ENCODE data around the gene SHANK1. TPM values are rescaled to one million over a fixed set of nuclear protein-coding genes. Genes with fewer than 3 reads are reported as not detected.

The SHANK1 gene
- total RNA-seq, 1 experiment from 2014 or later: not detected

GRCh38 chr19:50676625-50677197 lies 42.9 kb downstream of the SHANK1 start:
- no peak overlapping the region for H3K4me3 ChIP-seq
- no peaks in the 10 kb centered on the region for H3K4me1 ChIP-seq (replicated peaks)
- no peak overlapping the region for H3K27ac ChIP-seq
- no peaks in the 10 kb centered on the region for H3K36me3 ChIP-seq
- H3K9me3 ChIP-seq (replicated peaks): 0 out of 2 replicates have a peak, but pooled peaks cover 3% of the 10 kb centered on the region
- no peak for DNase-seq (ENCODE audit: low read depth in 1 of 2, low spot score in 2 of 2)
- peaks cover 8% of the 10 kb centered on the region for H3K27me3 ChIP-seq (replicated peaks)

GRCh38 chr19:50673118-50673517 lies 46.5 kb downstream of the SHANK1 start:
- Histone ChIP-seq H3K36me3 (no peaks in the 10 kb centered on the region), H3K27me3 (replicated peaks) (peaks cover 25% of the 10 kb centered on the region), H3K9me3 (replicated peaks) (no peaks in the 10 kb centered on the region; the same call in 1 of the 2 replicates), H3K4me1 (replicated peaks) (no peaks in the 10 kb centered on the region), H3K4me3 (no peak overlapping the region), H3K27ac (no peak overlapping the region)
- no peak for DNase-seq (ENCODE audit: low read depth in 1 of 2, low spot score in 2 of 2)

GRCh38 chr19:50670102-50670380 lies 49.6 kb downstream of the SHANK1 start:
- Histone ChIP-seq H3K27me3 (replicated peaks) (peaks cover 43% of the 10 kb centered on the region), H3K4me1 (replicated peaks) (no peaks in the 10 kb centered on the region), H3K36me3 (no peaks in the 10 kb centered on the region), H3K27ac (no peak overlapping the region), H3K9me3 (replicated peaks) (no peaks in the 10 kb centered on the region; the same call in 1 of the 2 replicates), H3K4me3 (no peak overlapping the region)
- DNase-seq (ENCODE audit: low read depth in 1 of 2, low spot score in 2 of 2): no peak

- Histone ChIP-seq H3K27me3 (replicated peaks) (peaks cover 46% of the 10 kb centered on the region), H3K27ac (no peak overlapping the region), H3K9me3 (replicated peaks) (no peaks in the 10 kb centered on the region; the same call in 1 of the 2 replicates), H3K4me3 (no peak overlapping the region), H3K4me1 (replicated peaks) (no peaks in the 10 kb centered on the region), H3K36me3 (no peaks in the 10 kb centered on the region)
- no peak for DNase-seq (ENCODE audit: low read depth in 1 of 2, low spot score in 2 of 2)
Measured at GRCh38 chr19:50669302-50670101, 50.1 kb downstream of the SHANK1 start.

- Histone ChIP-seq H3K9me3 (replicated peaks) (no peaks in the 10 kb centered on the region; the same call in 1 of the 2 replicates), H3K4me1 (replicated peaks) (no peaks in the 10 kb centered on the region), H3K36me3 (no peaks in the 10 kb centered on the region), H3K27ac (no peak overlapping the region), H3K4me3 (no peak overlapping the region), H3K27me3 (replicated peaks) (peaks cover 46% of the 10 kb centered on the region)
- no peak for DNase-seq (ENCODE audit: low read depth in 1 of 2, low spot score in 2 of 2)
Measured at GRCh38 chr19:50668879-50669278, 50.7 kb downstream of the SHANK1 start.

GRCh38 chr19:50668416-50668815 lies 51.2 kb downstream of the SHANK1 start:
- no peak for DNase-seq (ENCODE audit: low read depth in 1 of 2, low spot score in 2 of 2)
- H3K9me3 ChIP-seq (replicated peaks): no peaks in the 10 kb centered on the region; the same call in 1 of the 2 replicates

GRCh38 chr19:50667759-50668231 lies 51.8 kb downstream of the SHANK1 start:
- Histone ChIP-seq H3K27me3 (replicated peaks) (peaks cover 48% of the 10 kb centered on the region), H3K4me1 (replicated peaks) (no peaks in the 10 kb centered on the region), H3K36me3 (no peaks in the 10 kb centered on the region), H3K4me3 (no peak overlapping the region), H3K27ac (no peak overlapping the region), H3K9me3 (replicated peaks) (no peaks in the 10 kb centered on the region; the same call in 1 of the 2 replicates)
- no peak for DNase-seq (ENCODE audit: low read depth in 1 of 2, low spot score in 2 of 2)

More at GRCh38 chr19:50668416-50668815, 51.2 kb downstream of the SHANK1 start:
- H3K4me3 ChIP-seq: no peak overlapping the region
- H3K36me3 ChIP-seq: no peaks in the 10 kb centered on the region
- no peak overlapping the region for H3K27ac ChIP-seq
- no peaks in the 10 kb centered on the region for H3K4me1 ChIP-seq (replicated peaks)
- peaks cover 46% of the 10 kb centered on the region for H3K27me3 ChIP-seq (replicated peaks)

GRCh38 chr19:50667177-50667758 lies 52.3 kb downstream of the SHANK1 start:
- Histone ChIP-seq H3K27ac (no peak overlapping the region), H3K36me3 (no peaks in the 10 kb centered on the region), H3K9me3 (replicated peaks) (no peaks in the 10 kb centered on the region; the same call in 1 of the 2 replicates), H3K27me3 (replicated peaks) (peaks cover 48% of the 10 kb centered on the region), H3K4me3 (no peak overlapping the region), H3K4me1 (replicated peaks) (no peaks in the 10 kb centered on the region)
- DNase-seq (ENCODE audit: low read depth in 1 of 2, low spot score in 2 of 2): no peak

GRCh38 chr19:50666346-50667176 lies 53.0 kb downstream of the SHANK1 start:
- H3K4me3 ChIP-seq: no peak overlapping the region
- no peaks in the 10 kb centered on the region; the same call in 1 of the 2 replicates for H3K9me3 ChIP-seq (replicated peaks)
- peaks cover 50% of the 10 kb centered on the region for H3K27me3 ChIP-seq (replicated peaks)
- no peak overlapping the region for H3K27ac ChIP-seq
- H3K4me1 ChIP-seq (replicated peaks): no peaks in the 10 kb centered on the region
- no peaks in the 10 kb centered on the region for H3K36me3 ChIP-seq
- DNase-seq (ENCODE audit: low read depth in 1 of 2, low spot score in 2 of 2): no peak

- Histone ChIP-seq H3K4me3 (no peak overlapping the region), H3K4me1 (replicated peaks) (no peaks in the 10 kb centered on the region), H3K9me3 (replicated peaks) (no peaks in the 10 kb centered on the region; the same call in 1 of the 2 replicates), H3K36me3 (no peaks in the 10 kb centered on the region), H3K27me3 (replicated peaks) (peaks cover 43% of the 10 kb centered on the region), H3K27ac (no peak overlapping the region)
- DNase-seq (ENCODE audit: low read depth in 1 of 2, low spot score in 2 of 2): no peak
Measured at GRCh38 chr19:50664204-50664603, 55.4 kb downstream of the SHANK1 start.

GRCh38 chr19:50663482-50663790 lies 56.2 kb downstream of the SHANK1 start:
- H3K27me3 ChIP-seq (replicated peaks): peaks cover 47% of the 10 kb centered on the region
- no peak overlapping the region for H3K4me3 ChIP-seq
- no peaks in the 10 kb centered on the region for H3K4me1 ChIP-seq (replicated peaks)
- DNase-seq (ENCODE audit: low read depth in 1 of 2, low spot score in 2 of 2): no peak
- peaks cover 6% of the 10 kb centered on the region for H3K9me3 ChIP-seq (replicated peaks)
- H3K27ac ChIP-seq: no peak overlapping the region
- H3K36me3 ChIP-seq: no peaks in the 10 kb centered on the region

- no peak overlapping the region for H3K4me3 ChIP-seq
- no peaks in the 10 kb centered on the region for H3K36me3 ChIP-seq
- no peaks in the 10 kb centered on the region for H3K4me1 ChIP-seq (replicated peaks)
- H3K27me3 ChIP-seq (replicated peaks): peaks cover 46% of the 10 kb centered on the region
- H3K27ac ChIP-seq: no peak overlapping the region
- H3K9me3 ChIP-seq (replicated peaks): peaks cover 8% of the 10 kb centered on the region
- no peak for DNase-seq (ENCODE audit: low read depth in 1 of 2, low spot score in 2 of 2)
Measured at GRCh38 chr19:50662651-50663481, 56.7 kb downstream of the SHANK1 start.
